ENCODE data around the gene GARIN5A. TPM values are rescaled to one million over a fixed set of nuclear protein-coding genes. Genes with fewer than 3 reads are reported as not detected.

The GARIN5A gene
- total and polyA plus RNA-seq, 9 of the 15 experiments (the other 6 are each of a cell fraction or from before 2014, with no cell fraction given), result 0.10 to 0.82 (median 0.23) TPM; not detected in 2

DNA sequence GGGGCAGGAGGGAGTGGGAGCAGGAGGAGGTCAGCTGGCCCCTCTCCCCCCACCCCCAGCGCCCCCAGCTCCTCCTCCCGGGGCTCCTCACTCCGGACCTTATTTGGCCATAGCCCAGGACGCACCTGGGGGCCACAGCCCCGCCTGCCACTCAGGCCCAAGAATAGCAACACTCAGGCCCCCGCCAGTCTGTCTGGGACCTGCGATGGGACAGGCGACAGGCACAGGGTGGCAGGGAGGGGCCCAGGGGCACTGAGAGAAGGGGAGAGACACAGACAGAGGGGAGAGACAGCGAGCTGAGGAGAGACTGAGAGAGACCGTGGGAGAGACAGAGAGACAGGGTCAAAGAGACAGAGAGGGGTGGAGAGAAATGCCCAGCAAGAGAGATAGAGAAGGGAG lies 24.1 kb upstream of the GARIN5A start:
- BruUV-seq (replicated peaks), result no TSS peak
- no peaks in the 10 kb centered on the region for H3K9me3 ChIP-seq (replicated peaks; ENCODE audit: control insufficient read depth, insufficient read depth, low read depth, low read length)
- intact Hi-C loops (cut with micrococcal nuclease), result no loop called here
- WGBS (ENCODE audit: insufficient coverage, low coverage, missing lambda C conversion rate), result 32% methylated on average over 6 of the region's 10 CpGs
- ChIA-PET POLR2A (no interaction called here), CTCF (ENCODE audit: low intra/inter-chr PET ratio) (interaction anchor here (0.6 kb wide), 1 partner anchor 421 kb away, joined by 3 read pairs; no protein-coding TSS in a partner anchor)
- H2AFZ ChIP-seq (ENCODE audit: low read depth, low read length), result no peak overlapping the region
- H3K4me3 ChIP-seq, result no peak overlapping the region
- DNase-seq (ENCODE audit: extremely low read depth in 1 of 4, low spot score in 3 of 4) (no peak), ATAC-seq (peak; percentile 16), FAIRE-seq (no peak)
- H3K36me3 ChIP-seq (ENCODE audit: control insufficient read depth, insufficient read depth, low read length), result no peaks in the 10 kb centered on the region
- no peaks in the 10 kb centered on the region for H3K79me2 ChIP-seq (ENCODE audit: control insufficient read depth, insufficient read depth, low read length)
- H3K27me3 ChIP-seq (ENCODE audit: control insufficient read depth in 2 of 2, insufficient read depth in 2 of 2, low read length in 2 of 2), result no peaks in the 10 kb centered on the region
- no peaks in the 10 kb centered on the region for H4K20me1 ChIP-seq (replicated peaks; ENCODE audit: control insufficient read depth, insufficient read depth, low read length)
- peaks cover 0 to 31% of the 10 kb centered on the region in 2 experiments; a peak in 4 of 5 replicates for H3K4me1 ChIP-seq (replicated peaks in 1 of 2; ENCODE audit: control insufficient read depth in 2 of 2, insufficient read depth in 2 of 2, low read length in 2 of 2)
- in situ Hi-C loops (cut with MboI), result no loop called here
- no peak overlapping the region for H3K27ac ChIP-seq (ENCODE audit: extremely low read depth, low read depth, low read length)
- H3K9me1 ChIP-seq (ENCODE audit: control insufficient read depth, insufficient read depth, low read length), result no peaks in the 10 kb centered on the region
- H3K4me2 ChIP-seq (ENCODE audit: insufficient read depth, low read length), result no peak overlapping the region
- H3K9ac ChIP-seq (ENCODE audit: insufficient read depth in 1 of 2, low read depth in 2 of 2, low read length in 2 of 2), result peak overlapping the region in 1 of 2 experiments; percentile 66; a peak in 2 of 4 replicates
- TF ChIP-seq HDGF (IDR thresholded peaks at IDR 0.05), result no peak
- TF ChIP-seq, protein P1, sequence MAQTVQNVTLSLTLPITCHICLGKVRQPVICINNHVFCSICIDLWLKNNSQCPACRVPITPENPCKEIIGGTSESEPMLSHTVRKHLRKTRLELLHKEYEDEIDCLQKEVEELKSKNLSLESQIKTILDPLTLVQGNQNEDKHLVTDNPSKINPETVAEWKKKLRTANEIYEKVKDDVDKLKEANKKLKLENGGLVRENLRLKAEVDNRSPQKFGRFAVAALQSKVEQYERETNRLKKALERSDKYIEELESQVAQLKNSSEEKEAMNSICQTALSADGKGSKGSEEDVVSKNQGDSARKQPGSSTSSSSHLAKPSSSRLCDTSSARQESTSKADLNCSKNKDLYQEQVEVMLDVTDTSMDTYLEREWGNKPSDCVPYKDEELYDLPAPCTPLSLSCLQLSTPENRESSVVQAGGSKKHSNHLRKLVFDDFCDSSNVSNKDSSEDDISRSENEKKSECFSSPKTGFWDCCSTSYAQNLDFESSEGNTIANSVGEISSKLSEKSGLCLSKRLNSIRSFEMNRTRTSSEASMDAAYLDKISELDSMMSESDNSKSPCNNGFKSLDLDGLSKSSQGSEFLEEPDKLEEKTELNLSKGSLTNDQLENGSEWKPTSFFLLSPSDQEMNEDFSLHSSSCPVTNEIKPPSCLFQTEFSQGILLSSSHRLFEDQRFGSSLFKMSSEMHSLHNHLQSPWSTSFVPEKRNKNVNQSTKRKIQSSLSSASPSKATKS (CRISPR knock-in tag; IDR thresholded peaks at IDR 0.05), result no peak
- no peak for TF ChIP-seq SIN3A (IDR thresholded peaks at IDR 0.05; ENCODE audit: borderline replicate concordance in 2 of 2, control insufficient read depth in 1 of 2, low read depth in 2 of 2, low read length in 2 of 2)
- no peak for TF ChIP-seq CEBPG (CRISPR knock-in tag; IDR thresholded peaks at IDR 0.05)
- no peak for TF ChIP-seq CEBPG (tag; conservative IDR thresholded peaks at IDR 0.05 in 1 of 2, IDR thresholded peaks at IDR 0.05 in 1 of 2)
- TF ChIP-seq, protein P2, sequence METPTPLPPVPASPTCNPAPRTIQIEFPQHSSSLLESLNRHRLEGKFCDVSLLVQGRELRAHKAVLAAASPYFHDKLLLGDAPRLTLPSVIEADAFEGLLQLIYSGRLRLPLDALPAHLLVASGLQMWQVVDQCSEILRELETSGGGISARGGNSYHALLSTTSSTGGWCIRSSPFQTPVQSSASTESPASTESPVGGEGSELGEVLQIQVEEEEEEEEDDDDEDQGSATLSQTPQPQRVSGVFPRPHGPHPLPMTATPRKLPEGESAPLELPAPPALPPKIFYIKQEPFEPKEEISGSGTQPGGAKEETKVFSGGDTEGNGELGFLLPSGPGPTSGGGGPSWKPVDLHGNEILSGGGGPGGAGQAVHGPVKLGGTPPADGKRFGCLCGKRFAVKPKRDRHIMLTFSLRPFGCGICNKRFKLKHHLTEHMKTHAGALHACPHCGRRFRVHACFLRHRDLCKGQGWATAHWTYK (CRISPR knock-in tag; IDR thresholded peaks at IDR 0.05), result no peak
- no peak for TF ChIP-seq SUPT5H (IDR thresholded peaks at IDR 0.05)
- no peak for TF ChIP-seq CXXC5 (CRISPR knock-in tag; IDR thresholded peaks at IDR 0.05)
- no peak for TF ChIP-seq SAP30 (IDR thresholded peaks at IDR 0.05; ENCODE audit: borderline replicate concordance, insufficient read depth, low read depth, low read length, poor library complexity, severe bottlenecking)
- TF ChIP-seq LCOR (CRISPR knock-in tag; IDR thresholded peaks at IDR 0.05), result no peak
- no peak for TF ChIP-seq GABPB1 (CRISPR knock-in tag; IDR thresholded peaks at IDR 0.05)
- TF ChIP-seq L3MBTL2 (IDR thresholded peaks at IDR 0.05), result no peak
- no peak for TF ChIP-seq ZNF165 (CRISPR knock-in tag; IDR thresholded peaks at IDR 0.05; ENCODE audit: borderline replicate concordance)
- TF ChIP-seq, protein P3, sequence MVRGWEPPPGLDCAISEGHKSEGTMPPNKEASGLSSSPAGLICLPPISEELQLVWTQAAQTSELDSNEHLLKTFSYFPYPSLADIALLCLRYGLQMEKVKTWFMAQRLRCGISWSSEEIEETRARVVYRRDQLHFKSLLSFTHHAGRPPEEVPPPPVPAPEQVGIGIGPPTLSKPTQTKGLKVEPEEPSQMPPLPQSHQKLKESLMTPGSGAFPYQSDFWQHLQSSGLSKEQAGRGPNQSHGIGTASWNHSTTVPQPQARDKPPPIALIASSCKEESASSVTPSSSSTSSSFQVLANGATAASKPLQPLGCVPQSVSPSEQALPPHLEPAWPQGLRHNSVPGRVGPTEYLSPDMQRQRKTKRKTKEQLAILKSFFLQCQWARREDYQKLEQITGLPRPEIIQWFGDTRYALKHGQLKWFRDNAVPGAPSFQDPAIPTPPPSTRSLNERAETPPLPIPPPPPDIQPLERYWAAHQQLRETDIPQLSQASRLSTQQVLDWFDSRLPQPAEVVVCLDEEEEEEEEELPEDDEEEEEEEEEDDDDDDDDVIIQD (CRISPR knock-in tag; IDR thresholded peaks at IDR 0.05), result no peak
- TF ChIP-seq, protein P4, sequence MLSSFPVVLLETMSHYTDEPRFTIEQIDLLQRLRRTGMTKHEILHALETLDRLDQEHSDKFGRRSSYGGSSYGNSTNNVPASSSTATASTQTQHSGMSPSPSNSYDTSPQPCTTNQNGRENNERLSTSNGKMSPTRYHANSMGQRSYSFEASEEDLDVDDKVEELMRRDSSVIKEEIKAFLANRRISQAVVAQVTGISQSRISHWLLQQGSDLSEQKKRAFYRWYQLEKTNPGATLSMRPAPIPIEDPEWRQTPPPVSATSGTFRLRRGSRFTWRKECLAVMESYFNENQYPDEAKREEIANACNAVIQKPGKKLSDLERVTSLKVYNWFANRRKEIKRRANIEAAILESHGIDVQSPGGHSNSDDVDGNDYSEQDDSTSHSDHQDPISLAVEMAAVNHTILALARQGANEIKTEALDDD (IDR thresholded peaks at IDR 0.05), result no peak
- no peak for TF ChIP-seq FIP1L1 (IDR thresholded peaks at IDR 0.05; ENCODE audit: low read depth, low read length, poor library complexity, severe bottlenecking)
